Sigmoid colon (tissue), 7 donors: ENCODE results near the gene KLHDC7A. TPM values are rescaled to one million over a fixed set of nuclear protein-coding genes. Genes with fewer than 3 reads are reported as not detected.

Experiments used
- DNase-seq: peaks from one replicate; pipeline ENCODE4 v3.0.0-alpha.2; 2019
- H3K27ac ChIP-seq, 4 donors: fragments of 200-600 bp; sonication (generic); one replicate each; pipeline ENCODE4 v1.5.1; 2016 to 2019; ENCODE audit warnings: mild to moderate bottlenecking in 1 of 4
- H3K27me3 ChIP-seq, 3 donors: fragments of 200-600 bp; sonication (generic); one replicate each; pipeline ENCODE4 v1.5.1; 2019; ENCODE audit warnings: mild to moderate bottlenecking in 1 of 3
- H3K36me3 ChIP-seq, 4 donors: fragments of 200-600 bp; sonication (generic); one replicate each; pipeline ENCODE4 v1.5.1; 2016 to 2019
- H3K4me1 ChIP-seq, 4 donors: fragments of 200-600 bp; sonication (generic); one replicate each; pipeline ENCODE4 v1.5.1; 2017 to 2019
- H3K4me3 ChIP-seq, 4 donors: fragments of 200-600 bp; sonication (generic); one replicate each; pipeline ENCODE4 v1.5.1; 2017 to 2019; ENCODE audit warnings: mild to moderate bottlenecking in 2 of 4, moderate library complexity in 1 of 4
- H3K9me3 ChIP-seq, 4 donors: fragments of 200-600 bp in 3 of 4; sonication (generic) in 3 of 4; one replicate each; pipeline versions ENCODE4 v1.5.1 to v1.6.1; 2013 to 2019
- CTCF ChIP-seq, 4 experiments: fragments of 450-650 bp in 3 of 4; fragments of 200-600 bp in 1 of 4; IDR thresholded peaks; one replicate each; pipeline ENCODE4 v1.5.1; 2016 to 2019; ENCODE audit warnings: antibody characterized with exemption in 4 of 4, mild to moderate bottlenecking in 3 of 4, moderate library complexity in 2 of 4
- EP300 ChIP-seq, 4 donors: sonication (generic); formaldehyde crosslinking; IDR thresholded peaks; one replicate each; pipeline ENCODE4 v1.6.1; 2017; ENCODE audit warnings: antibody characterized with exemption in 4 of 4
- POLR2A ChIP-seq, 2 donors: fragments of 450-650 bp; IDR thresholded peaks; one replicate each; pipeline ENCODE4 v1.6.1; 2016; ENCODE audit warnings: antibody characterized with exemption in 2 of 2, mild to moderate bottlenecking in 2 of 2, moderate library complexity in 2 of 2
- POLR2AphosphoS5 ChIP-seq, 4 donors: sonication (generic); formaldehyde crosslinking; IDR thresholded peaks; one replicate each; pipeline ENCODE4 v1.6.1; 2017; ENCODE audit warnings: antibody characterized with exemption in 4 of 4
- WGBS, 2 donors: extraction: QIAGEN DNeasy Blood & Tissue Kit; methylation state at CpG; one replicate each; pipeline ENCODE4 v1.1.7; 2013; 5-methylcytosine and 5-hydroxymethylcytosine counted together
- intact Hi-C: fragments of 100-400 bp; cut with DNase I; formaldehyde crosslinking; loops from one replicate; pipeline ENCODE4 v1.15.1; 2023
- polyA plus RNA-seq, 3 donors: library from polyadenylated mRNA; stranded (reverse); fragments of 200-250 nt; gene quantifications; one replicate each; pipeline ENCODE4 v1.2.3, GENCODE V29; 2013
- small RNA-seq, 3 donors: library from RNA; depleted of rRNA; stranded (forward); fragments of <200 nt; gene quantifications; one replicate each; pipeline ENCODE3, GENCODE V24; 2016
- total RNA-seq, 4 donors: library from RNA; depleted of rRNA; stranded (reverse); fragments of >200 nt; gene quantifications; one replicate each; pipeline ENCODE4 v1.1.0, GENCODE V29; 2016
- donor health status: healthy with polysubstance abuse.
- donor health status: Bipolar disorder and iron deficiency.
- donor health status: healthy.

Gene KLHDC7A
- total and polyA plus RNA-seq, 7 donors = under 0.01 to 0.60 (median 0.35) TPM; not detected in 4

DNA sequence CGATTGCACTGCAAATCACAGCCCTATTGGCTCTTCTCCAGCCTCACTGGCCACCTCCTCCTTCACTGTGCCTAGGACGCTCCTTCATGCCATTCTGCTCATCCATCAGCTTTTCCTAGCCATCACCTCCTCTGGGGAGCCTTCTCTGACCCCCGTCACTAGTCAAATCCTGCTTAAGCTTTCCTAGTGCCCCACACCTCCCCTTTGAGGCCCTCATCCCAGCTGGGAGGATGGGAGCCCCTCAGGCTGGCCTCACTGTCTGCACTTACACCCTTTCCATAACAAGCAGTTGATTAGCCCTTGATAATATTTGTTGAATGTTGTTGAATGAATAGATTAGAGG, 50.7 kb downstream of the KLHDC7A start:
- TF ChIP-seq POLR2AphosphoS5 (IDR thresholded peaks at IDR 0.05) (no peak), POLR2A (IDR thresholded peaks at IDR 0.05) (no peak), CTCF (IDR thresholded peaks at IDR 0.05) (no peak), EP300 (IDR thresholded peaks at IDR 0.05) (no peak)
- whole genome bisulfite sequencing, 2 donors = 48 to 52% methylated on average over 3 of the region's 3 CpGs
- Histone ChIP-seq H3K36me3 (no peaks in the 10 kb centered on the region), H3K4me1 (no peaks in the 10 kb centered on the region), H3K4me3 (no peak overlapping the region), H3K27me3 (peaks cover 0 to 13% (median 0%) of the 10 kb centered on the region in 3 donors), H3K27ac (no peak overlapping the region), H3K9me3 (no peaks in the 10 kb centered on the region)
- DNase-seq = no peak
- intact Hi-C loops = no loop called here

- TF ChIP-seq CTCF (IDR thresholded peaks at IDR 0.05) = no peak
- TF ChIP-seq EP300 (IDR thresholded peaks at IDR 0.05) = no peak
- no peak for TF ChIP-seq POLR2AphosphoS5 (IDR thresholded peaks at IDR 0.05)
- no peak for TF ChIP-seq POLR2A (IDR thresholded peaks at IDR 0.05)
- Histone ChIP-seq H3K4me1 (no peaks in the 10 kb centered on the region), H3K36me3 (no peaks in the 10 kb centered on the region), H3K27ac (no peak overlapping the region), H3K9me3 (no peaks in the 10 kb centered on the region), H3K27me3 (peaks cover 0 to 15% (median 3%) of the 10 kb centered on the region in 3 donors), H3K4me3 (no peak overlapping the region)
- intact Hi-C loops = no loop called here
- no peak for DNase-seq
- 85 to 93% methylated on average over 8 of the region's 8 CpGs for WGBS, 2 donors
These were observed 51.9 kb downstream of the KLHDC7A start for GRCh38 chr1:18532390-18533170.

DNA sequence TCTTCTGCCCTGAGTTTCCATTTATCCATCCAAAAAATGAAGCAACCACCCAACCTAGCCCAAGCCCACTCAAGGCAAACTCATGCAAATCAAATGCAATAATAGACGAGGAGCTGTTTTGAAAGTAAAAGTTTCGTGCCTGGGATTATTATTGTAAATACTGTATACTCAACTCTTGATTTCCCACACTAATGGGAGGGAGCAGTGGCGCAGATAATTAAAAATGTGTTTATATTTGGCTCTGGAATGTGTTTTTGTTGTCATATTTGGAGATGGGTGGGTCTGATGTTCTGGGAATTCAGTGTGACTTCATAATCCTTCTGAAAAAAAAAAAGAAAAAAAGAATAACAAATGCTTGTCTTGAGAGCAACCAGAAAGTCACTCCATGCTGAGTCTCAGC, 52.5 kb downstream of the KLHDC7A start:
- intact Hi-C loops = no loop called here
- DNase-seq = no peak
- WGBS, 2 donors = 49 to 64% methylated on average over 3 of the region's 3 CpGs
- H3K27ac ChIP-seq = no peak overlapping the region
- TF ChIP-seq POLR2A (IDR thresholded peaks at IDR 0.05) (no peak), EP300 (IDR thresholded peaks at IDR 0.05) (no peak), POLR2AphosphoS5 (IDR thresholded peaks at IDR 0.05) (no peak), CTCF (IDR thresholded peaks at IDR 0.05) (no peak)
- H3K9me3 ChIP-seq = no peaks in the 10 kb centered on the region
- peaks cover 0 to 15% (median 4%) of the 10 kb centered on the region in 3 donors for H3K27me3 ChIP-seq
- no peaks in the 10 kb centered on the region for H3K4me1 ChIP-seq
- no peaks in the 10 kb centered on the region for H3K36me3 ChIP-seq
- no peak overlapping the region for H3K4me3 ChIP-seq

DNA sequence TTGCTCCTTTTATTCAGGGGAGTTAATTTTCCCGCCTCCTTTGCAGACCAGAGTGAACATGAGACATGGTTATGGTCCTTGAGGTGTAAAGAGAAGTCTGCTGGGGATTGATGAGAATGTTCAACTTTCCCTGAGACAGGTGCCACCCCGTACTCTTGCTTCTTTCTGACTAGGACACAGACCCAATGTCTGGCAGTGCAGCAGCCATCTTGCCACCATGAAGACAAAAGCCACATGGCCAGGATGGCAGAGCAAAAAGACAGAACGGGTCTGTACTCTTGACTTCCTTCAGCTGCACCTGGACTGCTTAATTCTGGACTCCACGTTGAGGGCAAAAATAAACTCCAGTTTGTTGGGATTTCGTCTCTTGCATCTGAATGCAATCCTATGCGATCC, 54.1 kb downstream of the KLHDC7A start:
- no peak for DNase-seq
- intact Hi-C loops = no loop called here
- 33 to 73% methylated on average over 6 of the region's 6 CpGs for WGBS, 2 donors
- H3K9me3 ChIP-seq = no peaks in the 10 kb centered on the region
- H3K4me3 ChIP-seq = no peak overlapping the region
- peaks cover 0 to 20% (median 4%) of the 10 kb centered on the region in 3 donors for H3K27me3 ChIP-seq
- H3K36me3 ChIP-seq = no peaks in the 10 kb centered on the region
- no peaks in the 10 kb centered on the region for H3K4me1 ChIP-seq
- TF ChIP-seq POLR2AphosphoS5 (IDR thresholded peaks at IDR 0.05) (no peak), EP300 (IDR thresholded peaks at IDR 0.05) (no peak), POLR2A (IDR thresholded peaks at IDR 0.05) (no peak), CTCF (IDR thresholded peaks at IDR 0.05) (no peak)
- no peak overlapping the region for H3K27ac ChIP-seq

Small RNA genes lying within 50 kb of the gene (small RNA-seq; reads per million reads assigned to genes)
- gene DYNLL1P3 = 0 reads per million in 3 donors

Other genes starting within 250 kb of the KLHDC7A start
- not detected for gene PAX7, start 149.9 kb downstream of the KLHDC7A start, total RNA-seq
- gene PAX7, start 149.9 kb downstream of the KLHDC7A start, polyA plus RNA-seq = not detected